Calu3 (cell line): ENCODE data around the gene PUM1. TPM values are rescaled to one million over a fixed set of nuclear protein-coding genes. Genes with fewer than 3 reads are reported as not detected.
A peak's percentile ranks its signal among the peaks of the same experiment; 100 is the strongest.
"Not testable (repeated sequence)": the region's sequence is repeated elsewhere in the genome, so short reads cannot be mapped to it uniquely, and the experiment has no call there.

ENCODE experiments used
- BruUV-seq: library from RNA; stranded (reverse); fragments of 400-500 nt; replicated peaks from 2 replicates; lab custom pipeline; 2021; lab: Mats Ljungman, UMichigan
- CTCF ChIA-PET: fragments of 300-600 bp; sonication (Branson Sonifier 250); formaldehyde crosslinking; loops from one replicate; lab custom pipeline; 2022; ENCODE audit warnings: antibody characterized with exemption; lab: Charles Lee
- DNase-seq: peaks from one replicate; pipeline ENCODE4 v3.0.0; 2022
- H3K27ac Mint-ChIP-seq: one replicate; pipeline ENCODE4 v1.8.0; 2022; ENCODE audit warnings: mixed read lengths; ENCODE audit not compliant: unreplicated experiment
- H3K27me3 Mint-ChIP-seq: one replicate; pipeline ENCODE4 v1.8.0; 2022; ENCODE audit warnings: mixed read lengths; ENCODE audit not compliant: unreplicated experiment
- H3K36me3 Mint-ChIP-seq: one replicate; pipeline ENCODE4 v1.8.0; 2022; ENCODE audit warnings: mild to moderate bottlenecking, moderate library complexity, mixed read lengths; ENCODE audit not compliant: insufficient read depth, unreplicated experiment
- H3K4me1 Mint-ChIP-seq: one replicate; pipeline ENCODE4 v1.8.0; 2022; ENCODE audit warnings: mild to moderate bottlenecking, low read depth, mixed read lengths; ENCODE audit not compliant: unreplicated experiment
- H3K4me3 Mint-ChIP-seq: one replicate; pipeline ENCODE4 v1.8.0; 2022; ENCODE audit warnings: mild to moderate bottlenecking, low read depth, moderate library complexity, mixed read lengths; ENCODE audit not compliant: unreplicated experiment
- H3K9me3 Mint-ChIP-seq: one replicate; pipeline ENCODE4 v1.8.0; 2022; ENCODE audit warnings: low read depth, mixed read lengths; ENCODE audit not compliant: unreplicated experiment
- intact Hi-C: fragments of 100-400 bp; cut with micrococcal nuclease; formaldehyde crosslinking; loops from one replicate; pipeline ENCODE4 v1.10.0; 2022; ENCODE audit not compliant: unreplicated experiment
- total RNA-seq: library from RNA; stranded (reverse); gene quantifications from 2 replicates; pipeline ENCODE4 v1.2.3, GENCODE V29; 2022
- TF ChIP-seq, protein P1 (sequence below): fragments of 200-600 bp; IDR thresholded peaks from one replicate; pipeline ENCODE4 v1.8.0; 2022; ENCODE audit warnings: antibody characterized with exemption; ENCODE audit not compliant: unreplicated experiment

Gene PUM1
- total RNA-seq, 1 experiment from 2014 or later: 163 TPM

DNA sequence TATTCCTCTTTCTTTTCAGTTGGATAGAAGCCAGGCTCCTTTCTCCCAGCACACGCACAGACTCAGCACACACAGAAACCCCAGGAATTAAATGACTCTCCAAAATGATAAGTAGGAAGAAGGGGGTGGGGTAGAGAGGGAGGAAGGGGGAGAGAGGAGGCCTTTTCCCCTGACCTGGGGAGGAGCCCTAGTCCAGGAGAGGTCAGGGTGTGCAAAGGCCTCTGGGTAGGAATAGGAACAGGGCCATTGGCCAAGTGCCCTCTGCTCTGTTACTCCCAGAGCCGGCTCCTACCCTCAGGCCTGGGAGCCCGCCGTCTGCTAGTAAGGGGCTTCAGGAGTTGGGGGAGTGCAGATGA lies 35.6 kb upstream of the PUM1 start:
- no peak overlapping the region for H3K4me3 Mint-ChIP-seq
- no peaks in the 10 kb centered on the region for H3K36me3 Mint-ChIP-seq
- TF ChIP-seq, protein P1, sequence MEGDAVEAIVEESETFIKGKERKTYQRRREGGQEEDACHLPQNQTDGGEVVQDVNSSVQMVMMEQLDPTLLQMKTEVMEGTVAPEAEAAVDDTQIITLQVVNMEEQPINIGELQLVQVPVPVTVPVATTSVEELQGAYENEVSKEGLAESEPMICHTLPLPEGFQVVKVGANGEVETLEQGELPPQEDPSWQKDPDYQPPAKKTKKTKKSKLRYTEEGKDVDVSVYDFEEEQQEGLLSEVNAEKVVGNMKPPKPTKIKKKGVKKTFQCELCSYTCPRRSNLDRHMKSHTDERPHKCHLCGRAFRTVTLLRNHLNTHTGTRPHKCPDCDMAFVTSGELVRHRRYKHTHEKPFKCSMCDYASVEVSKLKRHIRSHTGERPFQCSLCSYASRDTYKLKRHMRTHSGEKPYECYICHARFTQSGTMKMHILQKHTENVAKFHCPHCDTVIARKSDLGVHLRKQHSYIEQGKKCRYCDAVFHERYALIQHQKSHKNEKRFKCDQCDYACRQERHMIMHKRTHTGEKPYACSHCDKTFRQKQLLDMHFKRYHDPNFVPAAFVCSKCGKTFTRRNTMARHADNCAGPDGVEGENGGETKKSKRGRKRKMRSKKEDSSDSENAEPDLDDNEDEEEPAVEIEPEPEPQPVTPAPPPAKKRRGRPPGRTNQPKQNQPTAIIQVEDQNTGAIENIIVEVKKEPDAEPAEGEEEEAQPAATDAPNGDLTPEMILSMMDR: no peak
- H3K27me3 Mint-ChIP-seq: no peaks in the 10 kb centered on the region
- no TSS peak for BruUV-seq
- H3K9me3 Mint-ChIP-seq: no peaks in the 10 kb centered on the region
- CTCF ChIA-PET: no interaction called here
- intact Hi-C loops: no loop called here
- H3K4me1 Mint-ChIP-seq: peaks cover 19% of the 10 kb centered on the region
- DNase-seq: no peak
- no peak overlapping the region for H3K27ac Mint-ChIP-seq

DNA sequence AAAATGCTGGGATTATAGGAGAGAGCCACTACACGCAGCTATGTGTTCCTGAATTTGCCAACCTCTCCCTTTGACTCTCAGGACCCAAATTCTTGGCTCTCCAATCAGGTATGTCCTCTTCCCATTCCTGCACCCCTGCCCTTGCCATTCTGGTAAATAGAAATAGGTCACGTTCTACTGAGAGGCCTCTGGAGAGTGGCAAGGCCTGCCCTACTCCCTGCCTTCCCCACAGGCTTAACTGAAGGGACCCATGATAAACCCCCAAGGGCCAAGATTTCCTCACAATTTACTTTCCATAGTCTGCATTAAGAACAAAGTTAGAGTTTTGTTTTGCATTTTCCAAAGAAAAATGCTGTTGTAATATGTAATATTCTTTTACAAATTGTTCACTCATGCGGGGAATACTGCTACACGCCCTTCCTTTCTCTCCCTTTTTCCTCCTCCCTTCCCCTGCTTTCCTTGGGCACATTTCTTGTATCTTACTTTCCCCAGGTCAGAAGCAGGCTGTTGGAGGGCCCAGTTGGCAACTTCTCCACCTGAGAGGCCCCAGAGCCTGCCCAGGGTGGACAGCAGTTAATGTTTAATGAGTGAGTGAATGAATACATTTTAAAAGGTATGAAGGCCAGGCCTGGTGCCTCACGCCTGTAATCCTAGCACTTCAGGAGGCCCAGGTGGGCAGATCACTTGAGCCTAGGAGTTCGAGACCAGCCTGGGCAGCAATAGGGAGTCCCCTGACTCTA lies 33.9 kb upstream of the PUM1 start:
- CTCF ChIA-PET: no interaction called here

DNA sequence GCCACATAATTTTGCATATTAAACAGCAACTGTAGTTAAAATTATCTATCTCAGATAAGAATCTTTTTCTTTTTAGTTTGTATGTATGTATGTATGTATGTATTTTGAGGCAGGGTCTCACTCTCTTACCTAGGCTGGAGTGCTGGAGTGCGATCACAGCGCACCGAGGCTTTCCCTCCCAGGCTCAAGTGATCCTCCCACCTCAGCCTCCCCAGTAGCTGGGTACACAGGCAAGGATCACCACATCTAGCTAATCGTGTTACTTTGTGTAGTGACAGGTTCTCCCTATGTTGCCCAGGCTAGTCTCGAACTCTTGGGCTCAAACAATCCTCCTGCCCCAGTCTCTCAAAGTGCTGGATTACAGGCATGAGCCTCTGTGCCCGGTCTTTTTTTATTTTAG lies 30.5 kb upstream of the PUM1 start:
- CTCF ChIA-PET: no interaction called here
- Mint-ChIP-seq H3K27me3 (no peaks in the 10 kb centered on the region), H3K4me3 (no peak overlapping the region), H3K36me3 (no peaks in the 10 kb centered on the region), H3K27ac (no peak overlapping the region), H3K9me3 (no peaks in the 10 kb centered on the region), H3K4me1 (peaks cover 18% of the 10 kb centered on the region)
- no peak for DNase-seq
- no TSS peak for BruUV-seq
- TF ChIP-seq, protein P1: no peak
- intact Hi-C loops: no loop called here

More for the DNA sequence above, 33.9 kb upstream of the PUM1 start:
- intact Hi-C loops: no loop called here
- peaks cover 19% of the 10 kb centered on the region for H3K4me1 Mint-ChIP-seq
- no peaks in the 10 kb centered on the region for H3K36me3 Mint-ChIP-seq
- TF ChIP-seq, protein P1: no peak
- no peak overlapping the region for H3K4me3 Mint-ChIP-seq
- BruUV-seq: no TSS peak
- H3K27ac Mint-ChIP-seq: no peak overlapping the region
- H3K9me3 Mint-ChIP-seq: no peaks in the 10 kb centered on the region
- DNase-seq: peak; percentile 55
- H3K27me3 Mint-ChIP-seq: no peaks in the 10 kb centered on the region

DNA sequence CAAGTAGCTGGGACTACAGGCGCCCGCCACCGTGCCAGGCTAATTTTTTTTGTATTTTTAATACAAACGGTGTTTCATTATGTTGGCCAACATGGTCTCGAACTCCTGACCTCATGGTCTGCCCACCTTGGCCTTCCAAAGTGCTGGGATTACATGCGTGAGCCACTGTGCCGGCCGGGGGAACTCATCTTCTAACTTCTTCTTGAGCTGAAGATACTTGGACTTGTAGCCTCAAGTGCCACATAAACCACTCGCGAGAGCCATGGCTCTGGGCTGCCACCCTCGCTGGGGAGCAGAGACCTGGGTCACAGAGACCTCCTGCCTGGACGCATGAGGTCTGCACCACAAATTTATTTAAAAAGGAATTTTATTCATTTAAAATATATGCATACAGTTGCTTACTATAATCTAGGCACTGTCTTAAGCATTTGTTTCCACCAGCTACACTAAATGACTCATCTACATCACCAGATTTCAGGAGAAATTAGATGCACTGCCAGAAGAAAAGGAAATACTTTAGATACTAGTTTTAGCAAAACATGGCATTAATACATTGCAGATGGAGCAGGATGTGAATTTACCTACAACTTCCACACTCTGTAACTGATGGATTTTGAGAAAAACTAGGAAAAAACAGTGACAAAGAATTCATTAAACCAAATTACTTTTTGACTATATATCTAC lies 29.9 kb upstream of the PUM1 start:
- Mint-ChIP-seq H3K9me3 (no peaks in the 10 kb centered on the region), H3K36me3 (no peaks in the 10 kb centered on the region), H3K27me3 (no peaks in the 10 kb centered on the region), H3K4me1 (peaks cover 12% of the 10 kb centered on the region), H3K27ac (no peak overlapping the region), H3K4me3 (no peak overlapping the region)
- CTCF ChIA-PET: no interaction called here
- no peak for DNase-seq
- intact Hi-C loops: no loop called here
- no TSS peak for BruUV-seq
- TF ChIP-seq, protein P1: no peak

DNA sequence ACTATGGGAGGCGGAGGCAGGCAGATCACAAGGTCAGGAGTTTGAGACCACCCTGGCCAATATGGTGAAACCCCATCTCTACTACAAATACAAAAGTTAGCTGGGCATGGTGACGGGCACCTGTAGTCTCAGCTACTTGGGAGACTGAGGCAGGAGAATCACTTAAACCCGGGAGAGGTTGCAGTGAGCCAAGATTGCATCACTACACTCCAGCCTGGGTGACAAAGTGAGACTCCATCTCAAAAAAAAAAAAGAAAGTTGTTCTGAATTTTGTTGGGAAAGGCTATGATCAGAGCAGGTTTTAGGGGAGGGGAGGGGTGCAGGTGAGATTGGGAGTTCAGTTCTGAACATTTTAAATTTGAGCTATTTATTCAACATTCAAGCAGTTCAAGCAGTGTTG lies 22.6 kb upstream of the PUM1 start:
- BruUV-seq, CTCF ChIA-PET, H3K27me3 Mint-ChIP-seq, intact Hi-C loops, H3K9me3 Mint-ChIP-seq, H3K4me1 Mint-ChIP-seq, DNase-seq, H3K4me3 Mint-ChIP-seq, H3K27ac Mint-ChIP-seq, H3K36me3 Mint-ChIP-seq: not testable (repeated sequence)
